GM12873 (cell line): ENCODE results near the gene WDR53.

Experiments
- CTCF ChIP-seq: IDR thresholded peaks from 2 replicates; pipeline ENCODE4 v1.5.1; 2012; ENCODE audit warnings: low read depth, mild to moderate bottlenecking, moderate library complexity, low read length, control low read depth; ENCODE audit not compliant: insufficient read depth; ENCODE audit errors: missing control alignments

The WDR53 gene

GRCh38 chr3:196603683-196604082 is 35.3 kb upstream of the WDR53 start:
- no peak for TF ChIP-seq CTCF

GRCh38 chr3:196602673-196603072 is 34.3 kb upstream of the WDR53 start:
- TF ChIP-seq CTCF: no peak

DNA sequence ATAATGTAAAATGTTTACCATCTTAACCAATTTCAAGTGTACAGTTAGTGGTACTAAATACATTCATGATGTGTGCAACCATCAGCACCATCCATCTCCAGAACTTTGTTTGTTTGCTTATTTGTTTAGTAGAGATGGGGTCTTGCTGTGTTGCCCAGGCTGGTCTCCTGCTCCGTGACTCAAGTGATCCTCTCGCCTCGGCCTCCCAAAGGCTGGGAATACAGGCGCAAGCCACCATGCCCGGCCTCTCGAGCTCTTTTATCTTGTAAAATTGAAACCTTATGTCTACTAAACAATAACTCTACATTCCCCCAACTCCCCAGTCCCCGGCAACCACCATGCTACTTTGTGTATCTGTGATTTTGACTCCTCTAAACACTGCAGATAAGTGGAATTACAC is 32.0 kb upstream of the WDR53 start:
- TF ChIP-seq CTCF: no peak

- no peak for TF ChIP-seq CTCF
Observed at GRCh38 chr3:196599734-196600128, 31.4 kb upstream of the WDR53 start.

GRCh38 chr3:196596355-196596754 is 28.0 kb upstream of the WDR53 start:
- no peak for TF ChIP-seq CTCF

- no peak for TF ChIP-seq CTCF
Observed at GRCh38 chr3:196590279-196590678, 21.9 kb upstream of the WDR53 start.

- no peak for TF ChIP-seq CTCF
Observed at GRCh38 chr3:196585044-196585757, 16.8 kb upstream of the WDR53 start.

- no peak for TF ChIP-seq CTCF
Observed at GRCh38 chr3:196572389-196572788, 4.0 kb upstream of the WDR53 start.
